PC-9 (cell line): ENCODE results near the gene PLOD3.
"Not testable (repeated sequence)": the region's sequence is repeated elsewhere in the genome, so short reads cannot be mapped to it uniquely, and the experiment has no call there.

ENCODE experiments used
- EZH2 ChIP-seq: fragments of 200-600 bp; sonication (generic); IDR thresholded peaks from 2 replicates; pipeline ENCODE4 v1.8.0; 2017; ENCODE audit warnings: antibody characterized with exemption, low read depth
- TF ChIP-seq, protein P1 (sequence below): fragments of 200-600 bp; sonication (generic); conservative IDR thresholded peaks from 2 replicates; pipeline ENCODE4 v1.6.1; 2017; ENCODE audit warnings: mixed run types, antibody characterized with exemption, mild to moderate bottlenecking, moderate library complexity

DNA sequence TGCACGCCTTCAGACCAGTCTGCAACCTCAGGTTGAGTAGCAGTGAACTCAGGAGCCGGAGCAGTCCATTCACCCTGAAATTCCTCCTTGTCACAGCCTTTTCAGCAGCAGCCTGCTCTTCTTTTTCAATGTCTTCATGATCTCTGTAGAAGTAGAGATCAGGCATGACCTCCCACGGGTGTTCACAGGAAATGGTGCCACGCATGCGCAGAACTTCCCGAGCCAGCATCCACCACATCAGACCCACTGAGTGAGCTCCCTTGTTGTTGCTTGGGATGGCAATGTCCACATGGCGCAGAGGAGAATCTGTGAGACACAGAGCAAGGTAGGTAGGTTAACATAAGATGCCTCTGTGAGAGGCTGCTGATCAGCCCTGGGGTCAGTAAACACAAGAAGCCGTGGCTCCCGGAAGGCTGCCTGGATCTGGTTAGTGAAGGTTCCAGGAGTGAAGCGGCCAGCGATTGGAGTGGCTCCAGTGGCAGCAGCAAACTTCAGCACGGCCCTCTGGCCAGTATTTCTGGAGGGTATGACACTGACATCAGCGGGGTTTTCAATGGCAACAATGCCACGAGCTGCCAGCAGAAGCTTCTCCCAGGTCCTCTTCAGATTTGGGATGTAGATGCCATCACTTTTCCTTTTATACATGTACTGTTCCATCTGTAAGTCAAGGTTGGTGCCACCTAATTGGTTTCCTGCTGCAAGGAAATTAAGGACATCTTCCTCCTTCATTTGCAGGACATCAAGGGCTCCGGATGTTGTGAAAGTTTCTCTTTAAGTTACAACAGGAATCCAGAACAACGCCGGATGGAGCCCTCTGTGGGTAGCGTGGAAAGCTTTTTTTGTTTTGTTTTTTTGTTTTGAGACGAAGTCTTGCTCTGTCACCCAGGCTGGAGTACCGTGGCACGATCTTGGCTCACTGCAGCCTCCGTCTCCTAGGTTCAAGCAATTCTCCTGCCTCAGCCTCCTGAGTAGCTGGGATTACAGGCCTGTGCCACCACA is 13.3 kb downstream of the PLOD3 start:
- TF ChIP-seq, protein P1, sequence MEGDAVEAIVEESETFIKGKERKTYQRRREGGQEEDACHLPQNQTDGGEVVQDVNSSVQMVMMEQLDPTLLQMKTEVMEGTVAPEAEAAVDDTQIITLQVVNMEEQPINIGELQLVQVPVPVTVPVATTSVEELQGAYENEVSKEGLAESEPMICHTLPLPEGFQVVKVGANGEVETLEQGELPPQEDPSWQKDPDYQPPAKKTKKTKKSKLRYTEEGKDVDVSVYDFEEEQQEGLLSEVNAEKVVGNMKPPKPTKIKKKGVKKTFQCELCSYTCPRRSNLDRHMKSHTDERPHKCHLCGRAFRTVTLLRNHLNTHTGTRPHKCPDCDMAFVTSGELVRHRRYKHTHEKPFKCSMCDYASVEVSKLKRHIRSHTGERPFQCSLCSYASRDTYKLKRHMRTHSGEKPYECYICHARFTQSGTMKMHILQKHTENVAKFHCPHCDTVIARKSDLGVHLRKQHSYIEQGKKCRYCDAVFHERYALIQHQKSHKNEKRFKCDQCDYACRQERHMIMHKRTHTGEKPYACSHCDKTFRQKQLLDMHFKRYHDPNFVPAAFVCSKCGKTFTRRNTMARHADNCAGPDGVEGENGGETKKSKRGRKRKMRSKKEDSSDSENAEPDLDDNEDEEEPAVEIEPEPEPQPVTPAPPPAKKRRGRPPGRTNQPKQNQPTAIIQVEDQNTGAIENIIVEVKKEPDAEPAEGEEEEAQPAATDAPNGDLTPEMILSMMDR, result not testable (repeated sequence)
- TF ChIP-seq EZH2, result not testable (repeated sequence)
